ENCODE data around the gene DNAL1.

Gene DNAL1

GRCh38 chr14:73722581-73722980, 77.8 kb downstream of the DNAL1 start:
- DNase-seq (ENCODE audit: low read depth in 2 of 2): no peak
- H3K4me3 ChIP-seq (replicated peaks in 1 of 2; ENCODE audit: low read depth in 2 of 2, low read length in 2 of 2): no peak overlapping the region
- no peak for TF ChIP-seq CTCF (IDR thresholded peaks at IDR 0.05; ENCODE audit: low read depth, low read length)

- peak overlapping the region in 1 of 2 donors; percentile 26 for H3K4me3 ChIP-seq (replicated peaks in 1 of 2; ENCODE audit: low read depth in 2 of 2, low read length in 2 of 2)
- DNase-seq (ENCODE audit: low read depth in 2 of 2): peak; percentile 49 to 58
- no peak for TF ChIP-seq CTCF (IDR thresholded peaks at IDR 0.05; ENCODE audit: low read depth, low read length)
Observed at GRCh38 chr14:73723406-73723796, 78.6 kb downstream of the DNAL1 start.

GRCh38 chr14:73723797-73724661, 79.2 kb downstream of the DNAL1 start:
- TF ChIP-seq CTCF (IDR thresholded peaks at IDR 0.05; ENCODE audit: low read depth, low read length): no peak
- H3K4me3 ChIP-seq (replicated peaks in 1 of 2; ENCODE audit: low read depth in 2 of 2, low read length in 2 of 2): peak overlapping the region in 1 of 2 donors; percentile 26
- DNase-seq (ENCODE audit: low read depth in 2 of 2): peak; percentile 99 to 100

GRCh38 chr14:73724696-73725095, 79.9 kb downstream of the DNAL1 start:
- no peak overlapping the region for H3K4me3 ChIP-seq (replicated peaks in 1 of 2; ENCODE audit: low read depth in 2 of 2, low read length in 2 of 2)
- no peak for TF ChIP-seq CTCF (IDR thresholded peaks at IDR 0.05; ENCODE audit: low read depth, low read length)
- DNase-seq (ENCODE audit: low read depth in 2 of 2): no peak

- H3K4me3 ChIP-seq (replicated peaks in 1 of 2; ENCODE audit: low read depth in 2 of 2, low read length in 2 of 2): no peak overlapping the region
- TF ChIP-seq CTCF (IDR thresholded peaks at IDR 0.05; ENCODE audit: low read depth, low read length): no peak
- DNase-seq (ENCODE audit: low read depth in 2 of 2): peak; percentile 60 to 66
Observed at GRCh38 chr14:73725116-73726024, 80.6 kb downstream of the DNAL1 start.

- TF ChIP-seq CTCF (IDR thresholded peaks at IDR 0.05; ENCODE audit: low read depth, low read length): no peak
- no peak overlapping the region for H3K4me3 ChIP-seq (replicated peaks in 1 of 2; ENCODE audit: low read depth in 2 of 2, low read length in 2 of 2)
- DNase-seq (ENCODE audit: low read depth in 2 of 2): peak in 1 of 2 donors; percentile 63
Observed at GRCh38 chr14:73726025-73726961, 81.5 kb downstream of the DNAL1 start.

All from cardiac fibroblast (primary cell).